Vagina (tissue), 2 donors: ENCODE measurements around the gene SHISA6. TPM values are rescaled to one million over a fixed set of nuclear protein-coding genes. Genes with fewer than 3 reads are reported as not detected.

Experiments
- DNase-seq, 2 donors: peaks; one replicate each; pipeline ENCODE4 v3.0.0-alpha.2; 2017; ENCODE audit errors: extremely low spot score in 2 of 2
- H3K27ac ChIP-seq: fragments of 200-600 bp; sonication (generic); one replicate; pipeline ENCODE4 v1.5.1; 2019
- H3K27me3 ChIP-seq: fragments of 200-600 bp; sonication (generic); one replicate; pipeline ENCODE4 v1.5.1; 2019
- H3K36me3 ChIP-seq, 2 donors: fragments of 200-600 bp; sonication (generic); one replicate each; pipeline ENCODE4 v1.5.1; 2017 to 2019
- H3K4me1 ChIP-seq: fragments of 200-600 bp; sonication (generic); one replicate; pipeline ENCODE4 v1.5.1; 2019
- H3K4me3 ChIP-seq, 2 donors: fragments of 200-600 bp; sonication (generic); 1 replicate in 1 of 2; 2 replicates in 1 of 2; pipeline ENCODE4 v1.5.1; 2016 to 2019
- H3K9me3 ChIP-seq: fragments of 200-600 bp; sonication (generic); one replicate; pipeline ENCODE4 v1.5.1; 2019
- CTCF ChIP-seq, 3 experiments: fragments of 450-650 bp in 2 of 3; fragments of 200-600 bp in 1 of 3; sonication (generic) in 1 of 3; IDR thresholded peaks; one replicate each; pipeline ENCODE4 v1.5.1; 2017 to 2019; ENCODE audit warnings: antibody characterized with exemption in 3 of 3, mild to moderate bottlenecking in 2 of 3, moderate library complexity in 2 of 3
- POLR2A ChIP-seq, 2 donors: fragments of 450-650 bp; IDR thresholded peaks; one replicate each; pipeline ENCODE4 v1.6.1; 2017; ENCODE audit warnings: antibody characterized with exemption in 2 of 2, mild to moderate bottlenecking in 2 of 2, moderate library complexity in 2 of 2
- POLR2AphosphoS5 ChIP-seq, 2 donors: sonication (generic); formaldehyde crosslinking; IDR thresholded peaks; one replicate each; pipeline ENCODE4 v1.9.0; 2017; ENCODE audit warnings: antibody characterized with exemption in 2 of 2, mild to moderate bottlenecking in 2 of 2, low read depth in 1 of 2; ENCODE audit not compliant: insufficient read depth in 1 of 2
- intact Hi-C: fragments of 100-400 bp; cut with DNase I; formaldehyde crosslinking; loops from one replicate; pipeline ENCODE4 v1.15.1; 2023
- total RNA-seq: library from RNA; depleted of rRNA; stranded (reverse); fragments of >200 nt; gene quantifications from one replicate; pipeline ENCODE4 v1.2.3, GENCODE V29; 2016

The SHISA6 gene
- total RNA-seq, 1 donor from 2014 or later, result 1.5 TPM

- no peak for DNase-seq
- H3K4me3 ChIP-seq, result no peak overlapping the region
- no peaks in the 10 kb centered on the region for H3K36me3 ChIP-seq
- H3K27ac ChIP-seq, result no peak overlapping the region
- no peaks in the 10 kb centered on the region for H3K4me1 ChIP-seq
- no peaks in the 10 kb centered on the region for H3K9me3 ChIP-seq
- intact Hi-C loops, result no loop called here
- H3K27me3 ChIP-seq, result no peaks in the 10 kb centered on the region
- no peak for TF ChIP-seq POLR2A (IDR thresholded peaks at IDR 0.05)
- TF ChIP-seq POLR2AphosphoS5 (IDR thresholded peaks at IDR 0.05; ENCODE audit: insufficient read depth in 1 of 2, low read depth in 1 of 2), result no peak
- no peak for TF ChIP-seq CTCF (IDR thresholded peaks at IDR 0.05)
Observed at GRCh38 chr17:11514981-11515680, 274.1 kb downstream of the SHISA6 start.

GRCh38 chr17:11515901-11516300 lies 274.9 kb downstream of the SHISA6 start:
- no peak overlapping the region for H3K27ac ChIP-seq
- TF ChIP-seq POLR2A (IDR thresholded peaks at IDR 0.05) (no peak), POLR2AphosphoS5 (IDR thresholded peaks at IDR 0.05; ENCODE audit: insufficient read depth in 1 of 2, low read depth in 1 of 2) (no peak), CTCF (IDR thresholded peaks at IDR 0.05) (no peak)
- no peak for DNase-seq
- H3K9me3 ChIP-seq, result no peaks in the 10 kb centered on the region
- no peaks in the 10 kb centered on the region for H3K36me3 ChIP-seq
- H3K27me3 ChIP-seq, result no peaks in the 10 kb centered on the region
- intact Hi-C loops, result no loop called here
- no peaks in the 10 kb centered on the region for H3K4me1 ChIP-seq
- H3K4me3 ChIP-seq, result no peak overlapping the region

GRCh38 chr17:11535231-11535630 lies 294.2 kb downstream of the SHISA6 start:
- TF ChIP-seq POLR2A (IDR thresholded peaks at IDR 0.05) (no peak), POLR2AphosphoS5 (IDR thresholded peaks at IDR 0.05; ENCODE audit: insufficient read depth in 1 of 2, low read depth in 1 of 2) (no peak), CTCF (IDR thresholded peaks at IDR 0.05) (no peak)
- intact Hi-C loops, result no loop called here
- Histone ChIP-seq H3K27ac (no peak overlapping the region), H3K9me3 (no peaks in the 10 kb centered on the region), H3K36me3 (no peaks in the 10 kb centered on the region), H3K4me1 (no peaks in the 10 kb centered on the region), H3K4me3 (no peak overlapping the region), H3K27me3 (no peaks in the 10 kb centered on the region)
- no peak for DNase-seq

GRCh38 chr17:11538366-11538765 lies 297.4 kb downstream of the SHISA6 start:
- Histone ChIP-seq H3K36me3 (no peaks in the 10 kb centered on the region), H3K4me3 (no peak overlapping the region), H3K4me1 (no peaks in the 10 kb centered on the region), H3K27ac (no peak overlapping the region), H3K27me3 (no peaks in the 10 kb centered on the region), H3K9me3 (no peaks in the 10 kb centered on the region)
- no peak for TF ChIP-seq POLR2A (IDR thresholded peaks at IDR 0.05)
- TF ChIP-seq POLR2AphosphoS5 (IDR thresholded peaks at IDR 0.05; ENCODE audit: insufficient read depth in 1 of 2, low read depth in 1 of 2), result no peak
- intact Hi-C loops, result no loop called here
- DNase-seq, result no peak

GRCh38 chr17:11539637-11540036 lies 298.6 kb downstream of the SHISA6 start:
- TF ChIP-seq POLR2A (IDR thresholded peaks at IDR 0.05), result no peak
- TF ChIP-seq CTCF (IDR thresholded peaks at IDR 0.05), result no peak
- TF ChIP-seq POLR2AphosphoS5 (IDR thresholded peaks at IDR 0.05; ENCODE audit: insufficient read depth in 1 of 2, low read depth in 1 of 2), result no peak
- intact Hi-C loops, result no loop called here

More at GRCh38 chr17:11539637-11540036, 298.6 kb downstream of the SHISA6 start:
- Histone ChIP-seq H3K27me3 (no peaks in the 10 kb centered on the region), H3K36me3 (no peaks in the 10 kb centered on the region), H3K4me1 (no peaks in the 10 kb centered on the region), H3K4me3 (no peak overlapping the region), H3K27ac (no peak overlapping the region), H3K9me3 (no peaks in the 10 kb centered on the region)
- DNase-seq, result no peak
